Mononuclear cell (primary cell): ENCODE results near the gene EMC8. TPM values are rescaled to one million over a fixed set of nuclear protein-coding genes. Genes with fewer than 3 reads are reported as not detected.

Experiments
- H3K27me3 ChIP-seq: 2 replicates; pipeline ENCODE4 v1.6.0; 2011; ENCODE audit warnings: low read length, control low read depth; ENCODE audit not compliant: insufficient read depth
- H3K4me1 ChIP-seq: 2 replicates; pipeline ENCODE4 v1.5.1; 2011; ENCODE audit warnings: mild to moderate bottlenecking, low read length, control low read depth; ENCODE audit not compliant: insufficient read depth
- H3K4me3 ChIP-seq: 2 replicates; pipeline ENCODE4 v1.5.1; 2011; ENCODE audit warnings: mild to moderate bottlenecking, low read length, moderate library complexity
- H3K9me3 ChIP-seq: 2 replicates; pipeline ENCODE4 v1.5.1; 2011; ENCODE audit warnings: low read depth, mild to moderate bottlenecking, control low read depth, low read length
- total RNA-seq: library from RNA; depleted of rRNA; stranded (reverse); fragments of >200 nt; gene quantifications from one replicate; pipeline ENCODE4 v1.2.3, GENCODE V29; 2012

EMC8 gene
- total RNA-seq, 1 donor, result 18.4 TPM

GRCh38 chr16:85752511-85753420 lies 46.6 kb downstream of the EMC8 start:
- no peaks in the 10 kb centered on the region for H3K27me3 ChIP-seq
- H3K4me1 ChIP-seq, result peaks cover 64% of the 10 kb centered on the region
- no peaks in the 10 kb centered on the region for H3K9me3 ChIP-seq
- H3K4me3 ChIP-seq, result no peak overlapping the region

DNA sequence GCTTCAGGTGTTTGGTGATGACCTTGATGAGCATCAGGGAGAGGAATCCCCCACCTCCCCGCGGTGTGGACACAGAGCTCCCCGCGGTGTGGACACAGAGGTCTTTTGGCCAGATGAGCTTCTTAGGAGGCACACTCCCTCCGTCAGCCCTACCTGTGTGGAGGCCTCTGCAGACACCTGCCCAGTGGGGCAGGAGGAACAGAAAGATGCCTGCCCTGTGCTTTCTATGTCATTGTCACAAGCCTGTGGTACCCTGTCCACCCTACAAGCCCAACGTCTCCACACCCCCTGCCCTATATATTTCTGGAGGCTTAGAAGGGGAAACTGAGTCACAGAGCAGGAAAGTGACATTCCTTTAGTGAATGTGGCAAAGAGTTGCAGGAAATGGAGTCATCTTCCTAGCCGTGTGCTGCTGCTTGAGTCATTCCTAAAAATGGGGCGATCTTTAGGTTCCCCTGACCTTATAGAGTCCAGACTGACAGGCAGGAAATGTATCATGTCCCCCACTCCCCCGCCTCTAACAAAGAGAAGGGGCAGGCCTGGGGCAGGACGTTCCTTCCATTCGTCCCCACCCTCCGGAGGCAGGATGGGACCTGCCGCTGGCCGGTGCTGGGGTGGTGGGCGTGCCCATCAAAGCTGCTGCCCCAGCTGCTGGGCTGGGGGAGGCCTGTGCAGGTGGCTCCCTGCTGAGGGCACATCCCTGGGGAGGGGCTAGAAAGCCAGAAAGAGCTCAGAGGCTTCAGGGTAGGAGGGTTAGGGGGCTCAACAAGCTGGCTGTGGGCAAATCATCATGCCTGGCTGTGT lies 47.4 kb downstream of the EMC8 start:
- Histone ChIP-seq H3K4me1 (peaks cover 61% of the 10 kb centered on the region), H3K27me3 (no peaks in the 10 kb centered on the region), H3K9me3 (no peaks in the 10 kb centered on the region), H3K4me3 (no peak overlapping the region)

DNA sequence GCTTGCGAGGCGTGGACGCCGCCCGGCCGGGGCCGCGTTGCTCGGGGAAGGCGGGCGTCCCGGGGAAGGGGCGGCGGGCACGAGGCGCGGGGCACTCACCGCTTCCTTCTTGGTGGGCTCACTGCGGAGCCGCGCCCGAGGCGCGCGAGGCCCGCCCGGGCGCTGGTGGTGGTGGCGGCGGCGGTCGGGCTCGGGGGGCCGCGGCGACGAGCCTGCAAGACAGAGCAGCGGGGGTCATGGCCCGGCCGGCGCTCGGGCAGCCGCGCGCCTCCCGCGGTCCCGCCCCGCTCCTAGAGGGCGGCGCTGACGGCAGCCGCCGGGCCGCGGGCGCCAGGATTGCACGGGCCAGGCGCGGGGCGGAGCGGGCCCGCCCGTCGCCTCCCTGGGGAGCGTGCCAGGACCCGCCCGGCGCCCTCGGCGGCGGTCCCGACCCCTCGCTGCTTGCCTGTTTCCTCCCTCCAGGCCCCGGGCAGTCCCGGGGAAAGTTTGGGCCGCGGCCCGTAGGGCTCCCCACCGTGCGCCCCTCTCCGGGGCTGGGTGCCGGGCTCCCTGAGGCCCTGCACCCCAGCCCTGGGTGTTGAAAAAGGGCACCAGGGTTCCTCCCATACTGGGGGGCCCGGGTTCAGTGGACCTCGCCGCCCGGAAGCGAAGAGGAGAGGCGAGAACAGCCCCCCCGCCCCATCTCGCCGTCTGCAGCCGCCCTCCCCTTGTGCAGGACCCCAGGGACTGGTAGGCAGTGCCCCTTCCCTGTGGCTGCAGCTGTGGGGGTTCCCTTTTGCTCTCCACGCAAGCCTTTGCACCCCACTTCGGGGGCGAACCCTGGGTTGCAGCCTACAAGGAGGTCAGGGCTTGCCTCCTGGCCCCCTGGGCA lies 48.3 kb downstream of the EMC8 start, which contains the start of gene C16orf74:
Gene C16orf74 (minus strand): TSS at position 270 of the 871 bp plus-strand sequence. CDS start 15,879 bp downstream, outside the sequence.
- no peaks in the 10 kb centered on the region for H3K27me3 ChIP-seq
- peaks cover 56% of the 10 kb centered on the region for H3K4me1 ChIP-seq
- peak within 1 kb of the TSS; percentile 34 for H3K4me3 ChIP-seq
- no peaks in the 10 kb centered on the region for H3K9me3 ChIP-seq

- H3K27me3 ChIP-seq, result no peaks in the 10 kb centered on the region
- peak overlapping the region; percentile 34 for H3K4me3 ChIP-seq
- H3K4me1 ChIP-seq, result peaks cover 49% of the 10 kb centered on the region
- no peaks in the 10 kb centered on the region for H3K9me3 ChIP-seq
Observed at GRCh38 chr16:85750146-85750826, 49.1 kb downstream of the EMC8 start.

DNA sequence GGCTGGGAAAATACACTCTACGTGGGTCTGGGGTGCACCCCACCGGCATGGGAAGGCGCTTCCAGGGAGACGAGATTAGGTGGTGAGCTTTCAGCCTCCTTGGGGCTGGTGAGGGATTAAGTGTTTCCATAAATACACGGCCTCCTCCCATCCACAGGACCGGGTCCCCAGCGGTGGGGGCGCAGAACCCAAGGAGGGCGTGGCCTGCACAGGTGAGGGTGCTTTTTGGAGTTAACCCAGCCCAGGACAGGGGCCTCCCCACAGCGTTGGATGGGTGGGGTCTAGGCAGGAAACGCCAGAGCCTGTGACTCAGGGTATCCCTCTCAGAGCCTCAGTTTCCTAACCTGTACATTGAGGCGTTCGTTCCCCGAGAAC lies 49.6 kb downstream of the EMC8 start:
- peak overlapping the region; percentile 34 for H3K4me3 ChIP-seq

GRCh38 chr16:85746460-85747215 lies 52.7 kb downstream of the EMC8 start:
- Histone ChIP-seq H3K4me1 (peaks cover 27% of the 10 kb centered on the region), H3K9me3 (no peaks in the 10 kb centered on the region), H3K27me3 (no peaks in the 10 kb centered on the region), H3K4me3 (no peak overlapping the region)

More for the DNA sequence above, 49.6 kb downstream of the EMC8 start:
- H3K27me3 ChIP-seq, result no peaks in the 10 kb centered on the region
- no peaks in the 10 kb centered on the region for H3K9me3 ChIP-seq
- peaks cover 44% of the 10 kb centered on the region for H3K4me1 ChIP-seq

- Histone ChIP-seq H3K9me3 (no peaks in the 10 kb centered on the region), H3K27me3 (no peaks in the 10 kb centered on the region), H3K4me3 (no peak overlapping the region), H3K4me1 (peaks cover 32% of the 10 kb centered on the region)
Observed at GRCh38 chr16:85738923-85739715, 60.2 kb downstream of the EMC8 start.

DNA sequence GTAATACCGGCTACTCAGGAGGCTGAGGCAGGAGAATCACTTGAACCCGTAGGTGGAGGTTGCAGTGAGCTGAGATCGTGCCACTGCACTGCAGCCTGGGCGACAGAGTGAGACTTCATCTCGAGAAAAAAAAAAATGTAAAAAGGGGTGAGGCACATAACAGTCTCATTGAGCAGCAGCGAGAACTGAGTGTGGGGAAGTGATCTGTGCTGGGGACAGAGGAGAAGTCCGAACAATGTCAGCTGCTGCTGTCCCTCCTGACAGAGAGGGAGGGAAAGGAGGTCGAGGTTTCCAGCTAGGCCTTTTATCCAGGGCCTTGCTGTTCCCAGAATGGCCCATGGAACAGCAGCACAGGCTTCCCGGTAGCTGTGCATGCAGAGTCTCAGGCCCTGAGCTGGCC lies 62.4 kb downstream of the EMC8 start:
- peaks cover 51% of the 10 kb centered on the region for H3K4me1 ChIP-seq
- H3K4me3 ChIP-seq, result no peak overlapping the region
- H3K9me3 ChIP-seq, result no peaks in the 10 kb centered on the region
- no peaks in the 10 kb centered on the region for H3K27me3 ChIP-seq

- Histone ChIP-seq H3K9me3 (no peaks in the 10 kb centered on the region), H3K27me3 (no peaks in the 10 kb centered on the region), H3K4me1 (peaks cover 58% of the 10 kb centered on the region), H3K4me3 (no peak overlapping the region)
Observed at GRCh38 chr16:85735946-85736345, 63.4 kb downstream of the EMC8 start.

DNA sequence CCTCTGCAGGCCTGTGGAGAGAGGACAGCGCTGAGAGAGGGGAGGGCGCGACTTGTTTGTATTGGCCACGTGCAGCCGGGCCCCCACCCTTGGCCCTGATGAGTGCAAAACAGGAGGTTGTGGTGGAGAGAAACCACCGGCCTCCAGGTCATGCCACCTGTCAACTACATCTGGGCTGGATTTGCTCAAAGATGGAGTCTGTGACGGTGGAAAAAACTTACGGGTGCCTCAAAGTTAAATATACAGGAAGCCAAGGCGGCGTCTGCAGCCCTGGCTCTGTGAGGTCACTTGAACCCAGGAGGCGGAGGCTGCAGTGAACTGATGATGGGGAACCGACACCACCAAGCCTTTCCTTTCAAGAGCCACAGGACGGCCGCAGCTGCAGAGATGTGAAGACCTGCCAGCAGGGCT lies 64.1 kb downstream of the EMC8 start:
- no peak overlapping the region for H3K4me3 ChIP-seq

DNA sequence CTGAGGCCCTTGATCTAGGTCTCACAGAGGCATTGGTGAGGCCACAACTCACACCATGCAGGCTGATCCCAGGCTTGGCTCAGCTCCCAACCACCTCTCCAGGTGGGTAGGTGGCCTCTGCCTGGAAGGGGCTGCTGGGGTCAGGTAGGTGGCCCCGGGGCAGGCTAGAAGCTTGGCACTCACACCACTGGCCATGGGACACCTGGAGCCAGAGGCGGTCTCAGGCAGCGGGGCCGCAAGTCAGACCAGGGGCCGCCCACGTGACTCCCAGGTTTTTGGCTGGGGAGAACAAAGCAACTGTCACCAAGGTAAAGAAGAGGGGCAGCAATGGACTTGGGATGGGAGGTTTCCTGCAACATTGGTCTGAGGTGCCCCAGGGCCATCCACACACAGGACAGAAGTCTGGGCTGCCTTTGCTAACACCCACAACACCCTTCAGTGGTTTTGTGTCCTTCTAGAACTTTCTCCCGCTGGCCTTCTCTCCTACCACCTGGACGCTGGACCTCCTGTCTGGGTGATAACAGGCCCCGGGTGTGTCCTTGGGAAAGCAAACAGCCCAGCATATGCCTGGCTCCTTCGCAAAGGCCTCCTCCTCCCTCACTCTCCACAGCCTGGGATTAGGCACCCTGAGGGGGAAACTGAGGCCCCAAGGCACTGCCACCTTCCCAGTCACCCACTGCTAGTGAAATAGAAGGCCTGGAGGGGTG lies 64.9 kb downstream of the EMC8 start:
- no peak overlapping the region for H3K4me3 ChIP-seq
- H3K4me1 ChIP-seq, result peaks cover 73% of the 10 kb centered on the region
- H3K9me3 ChIP-seq, result no peaks in the 10 kb centered on the region
- no peaks in the 10 kb centered on the region for H3K27me3 ChIP-seq

More for the DNA sequence above, 64.1 kb downstream of the EMC8 start:
- Histone ChIP-seq H3K9me3 (no peaks in the 10 kb centered on the region), H3K4me1 (peaks cover 65% of the 10 kb centered on the region), H3K27me3 (no peaks in the 10 kb centered on the region)

- Histone ChIP-seq H3K4me1 (peaks cover 78% of the 10 kb centered on the region), H3K4me3 (no peak overlapping the region), H3K9me3 (no peaks in the 10 kb centered on the region), H3K27me3 (no peaks in the 10 kb centered on the region)
Observed at GRCh38 chr16:85733839-85734170, 65.5 kb downstream of the EMC8 start.
